Endothelial cell of umbilical vein (primary cell): ENCODE results near the gene PDIA5.

Experiments used
- EZH2 ChIP-seq: IDR thresholded peaks from 2 replicates; pipeline ENCODE4 v1.6.1; 2012; ENCODE audit warnings: borderline replicate concordance, low read depth, mild to moderate bottlenecking, moderate library complexity, low read length, inconsistent platforms; ENCODE audit not compliant: severe bottlenecking
- JUN ChIP-seq: IDR thresholded peaks from 2 replicates; pipeline ENCODE4 v1.6.1; 2011; ENCODE audit warnings: borderline replicate concordance, low read depth; ENCODE audit not compliant: insufficient read length, insufficient read depth
- MYC ChIP-seq: IDR thresholded peaks from one replicate; pipeline ENCODE4 v1.6.1; 2011; ENCODE audit warnings: mild to moderate bottlenecking, low read depth, low read length
- POLR2A ChIP-seq: IDR thresholded peaks from 2 replicates; pipeline ENCODE4 v1.6.1; 2012; ENCODE audit warnings: low read depth, mild to moderate bottlenecking, control low read depth, low read length
- TF ChIP-seq, protein P1 (sequence below), 2 donors: IDR thresholded peaks; 1 replicate in 1 of 2; 2 replicates in 1 of 2; pipeline ENCODE4 v1.5.1; 2011; ENCODE audit warnings: low read length in 2 of 2, mild to moderate bottlenecking in 2 of 2, moderate library complexity in 2 of 2, control low read depth in 1 of 2, inconsistent platforms in 1 of 2, low read depth in 1 of 2; ENCODE audit not compliant: insufficient read depth in 1 of 2; ENCODE audit errors: extremely low read depth in 1 of 2
- TF ChIP-seq, protein P2 (sequence below): IDR thresholded peaks from 2 replicates; pipeline ENCODE4 v1.6.1; 2011; ENCODE audit not compliant: insufficient read depth, insufficient read length

DNA sequence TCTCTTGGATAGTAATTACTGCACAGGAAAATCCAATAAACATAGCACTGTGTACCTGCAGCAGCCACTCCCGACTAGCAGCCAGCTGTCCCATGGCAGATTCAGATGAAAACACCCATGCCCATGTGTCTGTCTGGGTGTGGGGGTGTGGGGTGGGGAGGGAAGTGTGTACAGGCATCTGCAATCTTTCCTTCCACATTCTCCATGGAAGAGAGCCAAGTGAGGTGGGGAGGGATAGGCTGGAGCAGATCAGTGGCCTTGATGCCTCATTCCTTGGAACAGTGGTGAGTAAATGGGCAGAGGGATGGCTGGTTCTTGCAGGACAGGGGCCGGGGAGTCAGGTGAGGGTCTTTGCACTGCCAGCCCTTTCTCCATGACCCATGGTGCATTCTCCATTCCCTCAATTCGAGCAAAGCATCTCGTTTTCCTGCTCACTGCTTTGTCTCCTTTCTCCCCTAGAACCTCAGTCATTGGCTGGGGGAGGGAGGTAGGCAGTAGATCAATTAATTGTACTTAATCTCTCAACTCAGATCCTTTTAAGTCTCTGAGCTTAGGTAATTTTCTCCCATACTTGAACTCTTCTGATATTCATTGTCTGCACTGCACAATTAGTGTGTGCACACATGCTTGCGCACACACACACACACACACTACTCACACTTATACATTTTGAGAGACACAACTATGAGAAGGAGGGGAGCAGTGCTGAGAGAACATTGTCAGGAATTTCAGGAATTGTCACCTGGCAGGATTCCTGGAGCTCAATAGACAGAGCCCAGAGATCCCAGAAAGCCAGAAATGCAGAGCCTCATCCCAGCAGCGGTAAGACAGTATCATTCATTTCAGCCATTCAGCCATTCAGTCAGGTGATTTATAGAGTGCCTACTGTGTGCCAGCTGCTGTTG is 31.9 kb downstream of the PDIA5 start:
- TF ChIP-seq, protein P1, sequence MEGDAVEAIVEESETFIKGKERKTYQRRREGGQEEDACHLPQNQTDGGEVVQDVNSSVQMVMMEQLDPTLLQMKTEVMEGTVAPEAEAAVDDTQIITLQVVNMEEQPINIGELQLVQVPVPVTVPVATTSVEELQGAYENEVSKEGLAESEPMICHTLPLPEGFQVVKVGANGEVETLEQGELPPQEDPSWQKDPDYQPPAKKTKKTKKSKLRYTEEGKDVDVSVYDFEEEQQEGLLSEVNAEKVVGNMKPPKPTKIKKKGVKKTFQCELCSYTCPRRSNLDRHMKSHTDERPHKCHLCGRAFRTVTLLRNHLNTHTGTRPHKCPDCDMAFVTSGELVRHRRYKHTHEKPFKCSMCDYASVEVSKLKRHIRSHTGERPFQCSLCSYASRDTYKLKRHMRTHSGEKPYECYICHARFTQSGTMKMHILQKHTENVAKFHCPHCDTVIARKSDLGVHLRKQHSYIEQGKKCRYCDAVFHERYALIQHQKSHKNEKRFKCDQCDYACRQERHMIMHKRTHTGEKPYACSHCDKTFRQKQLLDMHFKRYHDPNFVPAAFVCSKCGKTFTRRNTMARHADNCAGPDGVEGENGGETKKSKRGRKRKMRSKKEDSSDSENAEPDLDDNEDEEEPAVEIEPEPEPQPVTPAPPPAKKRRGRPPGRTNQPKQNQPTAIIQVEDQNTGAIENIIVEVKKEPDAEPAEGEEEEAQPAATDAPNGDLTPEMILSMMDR (IDR thresholded peaks at IDR 0.05; ENCODE audit: extremely low read depth in 1 of 2, insufficient read depth in 1 of 2, low read depth in 1 of 2, low read length in 2 of 2) = no peak
- TF ChIP-seq EZH2 (no peak), POLR2A (no peak), MYC (no peak), JUN (no peak)
- TF ChIP-seq, protein P2, sequence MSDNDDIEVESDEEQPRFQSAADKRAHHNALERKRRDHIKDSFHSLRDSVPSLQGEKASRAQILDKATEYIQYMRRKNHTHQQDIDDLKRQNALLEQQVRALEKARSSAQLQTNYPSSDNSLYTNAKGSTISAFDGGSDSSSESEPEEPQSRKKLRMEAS = no peak
